Stomach smooth muscle (tissue), 2 donors: ENCODE data around the gene NHERF2.

Experiments
- H3K27ac ChIP-seq: one replicate; pipeline ENCODE4 v1.7.0; 2013; ENCODE audit warnings: mild to moderate bottlenecking, low read length, inconsistent platforms
- H3K27me3 ChIP-seq, 2 donors: one replicate each; pipeline ENCODE4 v1.7.0; 2013; ENCODE audit warnings: low read length in 2 of 2; ENCODE audit not compliant: insufficient read depth in 2 of 2, control insufficient read depth in 1 of 2
- H3K36me3 ChIP-seq, 2 donors: one replicate each; pipeline ENCODE4 v1.7.0; 2013; ENCODE audit warnings: low read length in 2 of 2; ENCODE audit not compliant: control insufficient read depth in 2 of 2, insufficient read depth in 2 of 2
- H3K4me1 ChIP-seq: one replicate; pipeline ENCODE4 v1.7.0; 2013; ENCODE audit warnings: low read length; ENCODE audit not compliant: control insufficient read depth, insufficient read depth
- H3K4me3 ChIP-seq, 2 donors: one replicate each; pipeline ENCODE4 v1.7.0; 2013; ENCODE audit warnings: low read length in 2 of 2
- H3K9ac ChIP-seq, 2 donors: one replicate each; pipeline ENCODE4 v1.7.0; 2013; ENCODE audit warnings: low read length in 2 of 2, mild to moderate bottlenecking in 1 of 2
- H3K9me3 ChIP-seq, 2 donors: one replicate each; pipeline ENCODE4 v1.7.0; 2013; ENCODE audit warnings: low read length in 2 of 2; ENCODE audit not compliant: control insufficient read depth in 2 of 2
- donor health status: healthy.
- donor health status: Pancreatic carcinoma.

The NHERF2 gene

GRCh38 chr16:2001456-2002355 lies 25.0 kb upstream of the NHERF2 start:
- Histone ChIP-seq H3K9ac (no peak overlapping the region), H3K27me3 (no peaks in the 10 kb centered on the region), H3K36me3 (peaks cover 23 to 27% of the 10 kb centered on the region in 2 donors), H3K4me1 (peaks cover 30% of the 10 kb centered on the region), H3K4me3 (no peak overlapping the region), H3K9me3 (no peaks in the 10 kb centered on the region), H3K27ac (no peak overlapping the region)

GRCh38 chr16:2002406-2003230 lies 24.1 kb upstream of the NHERF2 start:
- H3K9ac ChIP-seq: no peak overlapping the region
- H3K4me1 ChIP-seq: peaks cover 39% of the 10 kb centered on the region
- no peaks in the 10 kb centered on the region for H3K9me3 ChIP-seq
- no peak overlapping the region for H3K27ac ChIP-seq
- no peak overlapping the region for H3K4me3 ChIP-seq
- no peaks in the 10 kb centered on the region for H3K27me3 ChIP-seq
- H3K36me3 ChIP-seq: peaks cover 21 to 27% of the 10 kb centered on the region in 2 donors

GRCh38 chr16:2003231-2003826 lies 23.4 kb upstream of the NHERF2 start:
- peaks cover 16 to 27% of the 10 kb centered on the region in 2 donors for H3K36me3 ChIP-seq
- no peak overlapping the region for H3K4me3 ChIP-seq
- no peak overlapping the region for H3K27ac ChIP-seq
- no peaks in the 10 kb centered on the region for H3K9me3 ChIP-seq
- H3K4me1 ChIP-seq: peaks cover 46% of the 10 kb centered on the region
- H3K9ac ChIP-seq: no peak overlapping the region
- no peaks in the 10 kb centered on the region for H3K27me3 ChIP-seq

- Histone ChIP-seq H3K36me3 (peaks cover 16 to 26% of the 10 kb centered on the region in 2 donors), H3K4me1 (peaks cover 53% of the 10 kb centered on the region), H3K9me3 (no peaks in the 10 kb centered on the region), H3K27ac (no peak overlapping the region), H3K4me3 (peak overlapping the region in 1 of 2 donors; percentile 35), H3K27me3 (no peaks in the 10 kb centered on the region), H3K9ac (peak overlapping the region in 1 of 2 donors; percentile 28)
Measured at GRCh38 chr16:2003827-2004641, 22.7 kb upstream of the NHERF2 start.

DNA sequence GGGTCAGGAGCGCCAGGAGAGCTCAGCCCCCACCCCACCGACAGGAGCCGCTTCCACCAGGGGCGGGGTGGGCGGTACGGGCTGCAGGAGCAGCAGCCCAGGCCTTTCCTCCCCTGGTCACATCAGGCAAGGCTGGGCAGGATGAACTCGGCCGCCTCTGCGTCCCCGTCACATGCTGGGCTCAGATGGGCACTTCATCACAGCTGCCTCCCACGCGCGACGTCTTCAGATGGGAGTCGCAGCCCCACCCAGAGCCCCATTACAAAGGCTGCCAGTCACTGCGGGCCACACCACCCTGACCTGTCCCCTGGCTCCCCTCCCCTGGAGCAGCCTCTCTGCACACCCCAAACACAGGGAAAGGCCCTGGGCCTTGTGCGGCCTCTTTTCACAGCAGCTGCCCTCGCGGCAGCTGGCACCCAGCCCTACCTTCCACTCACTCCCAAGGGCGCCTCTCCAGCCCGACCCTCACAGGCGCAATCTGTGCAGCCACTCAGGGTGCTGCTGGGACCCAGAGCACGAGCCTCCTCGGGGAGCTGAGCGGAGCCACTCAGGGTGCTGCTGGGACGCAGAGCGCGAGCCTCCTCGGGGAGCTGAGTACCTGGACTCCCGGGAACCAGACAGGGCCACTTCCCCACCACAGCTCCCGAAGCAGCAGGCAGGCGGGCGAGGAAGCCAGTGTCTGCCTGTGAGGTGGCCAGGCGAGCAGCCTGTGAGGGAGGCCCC lies 21.7 kb upstream of the NHERF2 start:
- H3K9me3 ChIP-seq: no peaks in the 10 kb centered on the region
- no peak overlapping the region for H3K4me3 ChIP-seq
- H3K36me3 ChIP-seq: peaks cover 15 to 22% of the 10 kb centered on the region in 2 donors
- H3K27ac ChIP-seq: no peak overlapping the region
- no peak overlapping the region for H3K9ac ChIP-seq
- H3K4me1 ChIP-seq: peaks cover 57% of the 10 kb centered on the region
- H3K27me3 ChIP-seq: no peaks in the 10 kb centered on the region

DNA sequence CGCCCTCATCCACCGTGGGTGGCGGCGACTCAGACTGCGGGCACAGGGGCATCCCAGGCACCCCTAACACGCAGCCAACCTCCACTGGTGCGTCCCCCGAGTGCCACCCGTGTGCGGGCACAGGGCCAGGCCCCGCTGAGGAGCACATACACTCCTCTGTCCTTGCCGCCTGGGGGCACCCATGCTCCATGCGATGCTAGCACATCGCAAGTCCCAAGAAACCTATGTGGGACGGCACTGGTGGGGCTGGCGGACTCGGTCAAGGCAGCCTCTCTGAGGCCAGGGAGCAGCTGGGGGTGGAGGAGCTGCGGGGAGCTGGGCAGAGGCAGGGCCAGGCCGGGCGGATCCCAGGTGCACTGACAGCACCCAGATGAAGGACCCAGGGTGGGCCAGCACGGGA lies 21.1 kb upstream of the NHERF2 start:
- Histone ChIP-seq H3K4me3 (no peak overlapping the region), H3K27ac (no peak overlapping the region), H3K9me3 (no peaks in the 10 kb centered on the region), H3K36me3 (peaks cover 13 to 19% of the 10 kb centered on the region in 2 donors), H3K9ac (no peak overlapping the region), H3K4me1 (peaks cover 64% of the 10 kb centered on the region), H3K27me3 (no peaks in the 10 kb centered on the region)

DNA sequence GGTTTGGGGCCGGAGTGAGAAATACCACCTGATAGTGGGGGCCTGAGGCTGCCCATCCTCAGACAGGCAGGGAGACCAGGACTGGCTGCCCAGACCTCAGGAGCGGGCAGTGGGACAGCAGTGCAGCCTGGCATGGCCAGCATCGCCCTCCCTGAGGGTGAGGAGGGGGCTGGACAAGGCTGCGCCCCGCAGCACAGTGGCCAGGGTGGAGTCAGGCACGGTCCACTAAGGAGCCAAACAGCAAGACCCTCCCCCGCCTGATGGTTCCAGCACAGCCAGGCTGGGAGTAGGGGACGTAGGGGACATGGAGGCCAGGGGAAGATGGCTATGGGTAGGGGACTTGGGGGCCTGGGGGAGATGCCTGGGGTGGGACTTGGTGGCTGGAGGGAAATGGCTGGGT lies 20.4 kb upstream of the NHERF2 start:
- Histone ChIP-seq H3K9ac (no peak overlapping the region), H3K27me3 (no peaks in the 10 kb centered on the region), H3K27ac (no peak overlapping the region), H3K4me3 (no peak overlapping the region), H3K4me1 (peaks cover 64% of the 10 kb centered on the region), H3K9me3 (no peaks in the 10 kb centered on the region), H3K36me3 (peaks cover 11 to 13% of the 10 kb centered on the region in 2 donors)

DNA sequence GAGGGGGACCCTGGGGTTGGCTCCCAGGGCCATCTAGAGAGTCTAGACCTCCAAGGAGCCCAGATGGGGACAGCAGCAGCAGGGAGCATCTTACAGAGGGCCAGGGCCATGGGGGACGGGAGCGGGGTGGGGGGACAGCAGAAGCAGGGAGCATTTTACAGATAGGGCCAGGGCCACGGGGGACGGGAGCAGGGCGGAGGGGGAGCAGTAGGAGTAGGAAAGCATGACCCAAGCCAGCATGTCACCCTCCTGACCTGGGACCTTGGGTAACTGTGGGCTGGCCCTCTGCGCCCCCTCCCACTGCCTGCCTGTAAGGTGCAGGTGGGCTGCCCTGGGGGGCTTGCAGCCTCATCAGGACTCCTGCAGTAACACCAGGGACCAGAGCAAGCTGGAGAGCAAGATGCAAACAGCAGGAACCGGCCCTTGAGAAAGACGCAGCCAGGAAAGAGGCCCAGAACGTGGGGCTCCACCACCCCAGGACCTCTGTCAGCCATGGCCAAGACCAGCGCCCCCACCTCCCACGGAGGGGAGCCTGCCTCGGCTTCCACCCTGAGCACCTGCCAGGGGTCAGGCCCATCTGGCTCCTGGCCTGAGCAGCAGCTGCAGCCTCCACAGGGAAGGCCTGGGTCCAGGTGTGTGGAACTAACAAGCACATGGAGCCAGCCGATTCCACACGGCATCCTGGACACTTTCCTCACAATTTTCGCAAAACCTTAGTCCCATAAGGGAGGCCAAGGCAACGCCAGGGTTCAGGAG lies 19.4 kb upstream of the NHERF2 start:
- no peak overlapping the region for H3K27ac ChIP-seq
- no peaks in the 10 kb centered on the region for H3K27me3 ChIP-seq
- peaks cover 2 to 3% of the 10 kb centered on the region in 2 donors for H3K36me3 ChIP-seq
- no peaks in the 10 kb centered on the region for H3K9me3 ChIP-seq
- H3K4me1 ChIP-seq: peaks cover 64% of the 10 kb centered on the region
- H3K4me3 ChIP-seq: peak overlapping the region in 1 of 2 donors; percentile 77
- peak overlapping the region in 1 of 2 donors; percentile 47 for H3K9ac ChIP-seq

GRCh38 chr16:2008009-2008526 lies 18.6 kb upstream of the NHERF2 start:
- H3K9me3 ChIP-seq: no peaks in the 10 kb centered on the region
- no peaks in the 10 kb centered on the region for H3K27me3 ChIP-seq
- H3K9ac ChIP-seq: peak overlapping the region; percentile 84 to 88
- H3K27ac ChIP-seq: no peak overlapping the region
- peaks cover 64% of the 10 kb centered on the region for H3K4me1 ChIP-seq
- peak overlapping the region in 1 of 2 donors; percentile 77 for H3K4me3 ChIP-seq
- H3K36me3 ChIP-seq: no peaks in the 10 kb centered on the region
